Measurements from ENCODE around the gene SOX21.

The SOX21 gene

DNA sequence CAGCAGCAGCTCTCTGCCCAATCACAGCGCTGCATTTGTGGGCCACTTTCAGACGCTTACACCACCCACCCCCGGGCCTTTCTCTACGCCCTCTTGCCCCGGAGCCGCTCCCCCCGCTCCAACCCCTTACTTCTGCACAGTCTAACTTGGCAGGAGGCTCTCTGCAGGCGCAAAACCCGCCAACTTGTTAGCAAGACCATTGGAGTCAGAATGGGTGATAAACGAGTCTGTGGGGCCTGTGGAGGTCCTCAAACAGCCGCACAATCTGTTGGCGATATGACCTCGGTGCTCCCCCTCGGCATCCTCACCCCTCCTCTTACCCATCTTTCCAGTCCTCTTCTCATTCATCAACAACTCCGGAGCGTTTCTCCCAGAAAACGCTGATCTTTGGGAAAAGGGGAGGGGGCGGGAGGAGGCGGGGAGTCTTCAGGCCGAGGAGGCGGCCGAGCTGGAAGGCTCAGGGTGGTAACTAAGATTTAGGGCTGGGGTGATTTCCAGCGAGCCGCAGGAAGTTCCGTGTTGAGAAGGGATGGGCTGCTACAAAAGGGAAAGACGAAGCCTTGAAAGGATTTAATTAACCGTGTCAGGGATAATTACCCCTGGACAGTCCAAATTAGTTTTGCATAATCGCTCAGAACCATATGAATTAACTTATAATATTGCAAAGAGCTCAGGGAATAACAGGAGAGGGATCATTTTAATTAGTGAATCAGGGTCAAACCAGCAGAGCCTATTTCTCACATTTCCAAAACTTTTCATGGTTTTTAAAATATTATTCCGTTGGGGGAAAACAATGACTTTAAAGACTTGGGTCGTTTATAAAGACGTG lies 4.1 kb downstream of the SOX21 start:
- DNase-seq = no peak

DNA sequence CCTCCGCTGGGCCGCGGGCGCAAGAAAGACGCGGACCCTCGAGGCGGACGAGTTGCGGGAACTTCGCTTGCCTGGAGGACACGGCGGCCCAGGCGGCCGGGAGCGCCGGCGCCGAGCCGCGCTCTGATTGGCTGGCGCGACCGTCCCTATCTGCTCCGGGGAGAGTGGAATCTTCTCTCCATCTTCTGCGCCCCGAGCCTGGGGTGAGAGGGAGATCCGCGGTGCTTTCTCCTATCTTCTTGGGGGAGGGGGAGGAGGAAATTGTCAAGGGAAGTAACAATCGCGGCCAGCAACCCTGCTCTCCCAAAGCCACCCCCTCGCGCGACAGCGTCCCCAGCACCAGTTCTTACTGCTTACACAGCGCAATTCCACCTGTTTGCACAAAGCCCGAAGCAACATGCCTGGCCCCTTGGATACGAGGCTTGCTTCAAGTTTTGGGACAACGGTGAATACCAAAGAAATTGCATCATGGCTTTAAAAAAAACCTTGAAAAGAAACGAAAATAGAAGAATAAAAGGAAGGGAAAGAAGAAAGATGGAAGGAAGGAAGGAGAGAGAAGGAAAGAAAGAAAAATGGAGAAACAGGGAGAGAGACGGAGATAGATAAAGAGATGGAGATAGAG lies 4.8 kb downstream of the SOX21 start:
- no peak for DNase-seq

DNA sequence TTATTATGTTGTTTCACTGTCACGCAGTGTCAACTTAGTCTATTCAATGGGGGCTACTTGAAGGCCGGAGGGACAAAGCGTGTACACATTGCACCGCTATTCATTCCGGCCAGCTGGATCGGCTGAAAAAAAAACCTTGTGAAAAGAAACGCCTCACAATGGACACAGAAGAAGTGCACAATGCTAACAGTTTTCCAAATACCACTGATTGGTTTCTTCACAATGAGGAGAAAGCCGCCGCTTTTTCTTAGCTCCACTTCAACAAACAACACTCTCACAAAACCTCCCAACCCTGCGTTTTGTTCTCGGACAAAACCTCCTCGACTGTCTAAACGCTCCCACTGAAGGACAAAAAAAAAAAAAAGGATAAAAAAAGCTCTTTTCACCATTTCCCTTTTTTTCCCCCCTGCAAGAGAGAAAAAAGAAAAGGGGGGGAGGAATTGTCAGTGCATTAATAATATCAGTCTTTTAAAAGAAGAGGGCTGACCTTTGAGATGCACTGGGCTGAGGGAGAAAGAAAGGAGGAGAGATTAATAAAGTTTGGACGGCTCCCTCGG lies 5.4 kb downstream of the SOX21 start:
- no peak for DNase-seq

DNA sequence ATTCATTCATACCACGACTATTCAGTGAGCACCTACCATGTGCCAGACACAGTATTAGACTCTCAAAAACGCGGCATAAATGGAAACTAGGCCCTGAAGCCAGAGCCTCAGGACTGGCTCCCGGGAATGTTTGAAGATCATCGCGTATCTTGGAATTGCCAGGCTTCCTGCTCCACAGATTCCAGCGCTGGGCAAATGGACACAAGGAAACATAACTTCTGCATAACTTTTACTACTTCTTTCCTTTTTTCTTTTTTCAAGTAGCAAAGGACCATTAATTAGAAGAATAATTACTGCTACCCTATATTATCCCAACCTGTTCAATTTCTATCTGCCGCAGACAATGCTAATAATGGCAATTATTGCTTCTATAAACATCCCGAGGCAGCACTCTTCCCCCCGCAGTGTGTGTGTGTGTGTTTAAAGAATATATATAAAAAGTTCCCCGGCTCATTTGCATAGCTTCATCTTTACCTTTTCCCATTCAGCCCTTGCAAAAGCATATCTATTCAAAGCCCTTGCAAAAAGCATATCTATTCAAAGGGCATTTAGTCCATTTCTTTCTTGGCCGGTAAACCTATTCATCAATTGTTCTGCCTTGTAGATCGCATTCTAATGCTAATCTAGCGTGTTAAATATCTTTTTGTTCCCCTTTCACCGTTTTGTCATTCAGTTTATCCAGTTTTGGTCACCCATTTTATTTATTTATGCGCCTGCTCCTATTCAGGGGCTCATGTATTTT lies 6.1 kb downstream of the SOX21 start:
- DNase-seq = no peak

DNA sequence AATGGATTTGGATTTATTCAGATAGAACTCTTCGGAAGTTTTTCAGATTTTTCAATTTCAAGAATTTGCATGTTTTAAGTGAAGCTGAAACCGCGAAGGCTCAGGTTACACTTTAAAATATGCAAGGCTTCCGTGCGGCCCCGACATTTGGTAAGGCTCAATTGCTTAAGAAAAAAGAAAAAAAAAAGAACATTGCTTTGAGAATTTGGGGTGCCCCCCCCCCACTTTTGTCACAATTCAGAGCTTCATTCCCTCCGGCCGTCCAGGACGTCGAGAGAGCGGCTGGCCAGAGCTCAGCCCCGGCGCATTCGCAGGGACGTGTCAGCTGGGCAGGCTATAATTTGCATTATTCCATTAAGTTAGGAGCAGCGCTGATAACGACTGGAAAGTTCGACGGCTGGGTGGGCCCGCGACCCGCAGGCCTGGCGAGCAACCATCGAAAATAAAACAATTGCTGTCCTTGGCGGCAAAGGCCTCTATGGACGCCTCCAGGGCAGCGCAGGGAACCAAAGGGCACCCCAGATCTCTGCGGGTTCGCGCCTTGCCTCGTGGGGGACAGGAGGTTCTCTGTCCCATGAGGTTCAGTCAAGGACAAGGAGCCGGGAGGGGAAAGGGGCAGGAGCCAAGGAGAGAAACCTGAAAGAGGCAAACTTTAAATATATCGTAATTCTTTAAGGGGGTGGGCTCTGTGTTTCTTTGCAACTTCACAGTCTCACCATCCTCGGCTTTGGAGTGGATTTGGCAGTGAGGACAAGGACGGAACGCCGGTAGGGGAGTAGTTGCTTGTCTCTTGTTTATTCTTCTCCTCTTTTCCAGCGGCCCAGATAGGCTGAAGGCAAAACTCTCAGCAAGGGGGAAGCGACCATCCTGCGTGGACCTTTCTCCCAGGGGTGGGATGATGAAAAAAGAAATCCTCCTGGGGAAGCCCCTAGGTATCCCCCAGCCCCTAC lies 7.0 kb downstream of the SOX21 start:
- DNase-seq = no peak

DNA sequence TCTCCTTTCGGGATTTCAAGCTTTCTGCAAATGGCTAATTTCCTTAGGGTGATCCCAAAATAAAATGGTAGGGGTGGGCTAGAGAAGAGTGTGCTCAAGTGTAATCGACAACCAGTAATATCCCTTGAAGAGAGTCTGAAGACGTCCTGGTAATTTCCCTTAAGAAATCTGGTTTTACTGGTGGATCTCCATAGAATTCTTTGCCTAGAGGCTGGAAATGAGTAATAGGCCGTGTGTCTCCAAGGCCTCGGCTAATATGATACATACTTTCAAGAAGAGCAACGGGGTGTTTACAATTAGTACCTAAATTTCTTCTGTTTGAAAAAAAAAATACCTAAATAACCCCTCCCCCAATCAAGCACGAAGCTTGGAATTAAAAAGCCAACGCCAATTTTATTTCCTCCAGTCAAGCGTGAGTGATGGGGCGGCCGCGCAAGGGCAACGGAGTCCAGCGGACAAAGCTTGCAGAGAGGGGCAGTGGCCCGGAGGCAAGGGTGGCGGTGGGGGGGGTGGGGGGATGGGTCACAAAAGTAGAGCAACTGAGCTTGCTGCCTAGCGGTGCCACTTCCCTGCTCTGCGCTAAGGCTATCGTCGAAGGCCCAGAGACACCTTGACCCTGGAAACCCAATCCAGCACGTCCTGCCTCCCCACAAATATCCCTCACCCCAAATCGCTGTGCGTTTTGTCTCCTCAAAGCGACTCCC lies 7.8 kb downstream of the SOX21 start:
- no peak for DNase-seq

DNA sequence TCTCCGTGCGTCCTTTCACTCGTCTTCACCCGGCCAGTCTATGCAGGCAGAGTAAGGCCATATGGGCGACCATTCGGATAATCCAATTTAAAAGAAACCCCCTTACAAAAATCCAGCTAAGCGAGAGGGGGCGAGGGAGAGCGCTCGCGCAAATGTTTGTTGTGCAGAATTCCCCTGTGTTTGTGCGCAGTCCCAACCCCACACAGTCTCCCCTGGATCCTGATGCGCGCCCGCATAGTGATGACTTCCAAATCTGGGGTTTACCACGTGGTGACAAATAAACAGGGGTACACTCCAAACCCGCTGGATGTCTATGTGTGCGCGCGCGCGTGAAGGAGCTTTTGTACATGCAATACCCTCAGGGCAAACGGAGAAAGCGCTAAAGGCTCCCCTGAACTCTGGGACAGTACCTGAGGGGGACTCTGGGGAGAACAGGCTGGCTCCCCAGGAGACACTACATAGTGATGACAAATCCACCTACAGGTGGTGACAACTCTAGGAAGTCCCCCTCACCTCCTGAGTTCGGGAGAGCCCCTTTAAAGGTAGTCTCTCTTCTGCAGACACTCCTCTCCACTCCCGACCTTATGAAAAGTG lies 8.5 kb downstream of the SOX21 start:
- no peak for DNase-seq

DNA sequence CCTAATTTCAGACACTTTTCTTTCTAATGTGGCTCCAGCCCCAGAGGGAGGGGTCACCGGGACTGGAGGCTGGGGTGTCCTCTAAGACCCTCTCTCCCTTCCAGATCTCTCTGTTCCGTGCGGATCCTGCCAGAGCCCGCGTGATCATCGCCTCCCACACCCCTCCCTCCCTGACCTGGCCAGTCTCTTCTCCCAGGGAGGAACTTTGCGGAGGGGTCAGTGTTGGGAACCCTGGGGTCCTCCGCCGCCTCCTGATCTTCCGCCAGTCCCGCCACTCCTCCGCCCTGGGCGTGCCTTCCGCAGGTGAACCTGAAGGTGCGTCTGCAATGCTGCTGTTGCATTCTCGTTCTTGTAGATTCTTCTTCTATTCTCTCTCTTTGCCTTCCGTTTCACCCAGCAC lies 9.1 kb downstream of the SOX21 start:
- DNase-seq = no peak

DNA sequence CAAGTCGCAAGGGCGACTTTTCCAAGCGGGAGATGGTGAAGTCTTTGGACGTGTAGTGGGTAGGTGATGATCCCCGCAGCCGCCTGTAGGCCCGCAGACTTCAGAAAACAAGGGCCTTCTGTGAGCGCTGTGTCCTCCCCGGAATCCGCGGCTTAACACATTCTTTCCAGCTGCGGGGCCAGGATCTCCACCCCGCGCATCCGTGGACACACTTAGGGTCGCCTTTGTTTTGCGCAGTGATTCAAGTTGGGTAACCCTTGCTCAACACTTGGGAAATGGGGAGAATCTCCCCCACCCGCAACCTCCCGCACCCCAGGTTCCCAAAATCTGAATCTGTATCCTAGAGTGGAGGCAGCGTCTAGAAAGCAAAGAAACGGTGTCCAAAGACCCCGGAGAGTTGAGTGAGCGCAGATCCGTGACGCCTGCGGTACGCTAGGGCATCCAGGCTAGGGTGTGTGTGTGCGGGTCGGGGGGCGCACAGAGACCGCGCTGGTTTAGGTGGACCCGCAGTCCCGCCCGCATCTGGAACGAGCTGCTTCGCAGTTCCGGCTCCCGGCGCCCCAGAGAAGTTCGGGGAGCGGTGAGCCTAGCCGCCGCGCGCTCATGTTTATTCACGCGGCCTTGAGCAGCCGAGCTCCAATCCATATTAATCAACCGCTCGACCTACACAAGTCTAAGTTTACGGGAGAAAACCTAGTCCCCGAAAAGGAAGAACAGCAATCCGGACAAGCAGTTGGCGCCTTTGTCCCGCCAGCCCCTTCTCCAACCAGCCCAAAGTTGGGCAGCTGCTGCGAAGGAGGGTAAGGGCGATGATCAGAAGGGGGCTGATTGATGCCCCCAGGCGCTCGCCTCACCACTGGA lies 9.9 kb downstream of the SOX21 start:
- no peak for DNase-seq

DNA sequence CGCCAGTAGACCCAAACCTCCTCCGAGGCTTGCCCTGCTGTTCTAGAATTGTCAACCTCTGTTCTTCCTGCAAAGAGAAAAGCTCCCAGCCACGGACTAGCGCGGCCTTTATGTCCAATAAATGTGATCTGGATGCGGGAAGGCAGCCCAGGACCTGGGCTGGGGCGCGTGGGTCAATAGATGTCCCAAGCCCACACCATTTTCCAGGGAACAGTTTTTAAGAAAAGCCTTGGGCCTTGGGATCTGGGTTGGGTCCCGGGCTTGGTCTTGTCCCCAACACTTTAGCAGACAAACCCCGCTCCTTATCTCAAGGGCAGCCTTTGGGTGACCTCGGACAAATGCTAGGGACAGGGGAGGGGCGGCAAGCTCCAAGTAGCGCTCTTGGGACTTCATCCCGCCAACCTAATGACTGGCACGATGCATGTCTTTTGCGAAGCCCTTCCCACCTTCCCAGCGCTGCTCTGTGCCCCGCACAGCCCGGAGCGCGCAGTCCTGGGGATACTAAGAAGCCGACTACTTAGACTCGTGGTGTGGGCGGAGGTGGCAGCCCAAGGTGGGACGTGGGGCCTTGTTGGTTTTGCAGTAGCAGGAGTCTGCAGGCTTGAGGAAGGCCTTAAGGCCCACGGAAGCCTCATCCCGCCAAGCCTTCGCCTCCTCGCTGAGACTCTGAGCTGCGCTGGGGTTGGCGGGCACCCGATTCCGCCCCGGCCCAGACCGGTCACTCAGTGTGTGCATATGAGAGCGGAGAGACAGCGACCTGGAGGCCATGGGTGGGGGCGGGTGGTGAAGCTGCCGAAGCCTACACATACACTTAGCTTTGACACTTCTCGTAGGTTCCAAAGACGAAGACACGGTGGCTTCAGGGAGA lies 10.8 kb downstream of the SOX21 start:
- no peak for DNase-seq

DNA sequence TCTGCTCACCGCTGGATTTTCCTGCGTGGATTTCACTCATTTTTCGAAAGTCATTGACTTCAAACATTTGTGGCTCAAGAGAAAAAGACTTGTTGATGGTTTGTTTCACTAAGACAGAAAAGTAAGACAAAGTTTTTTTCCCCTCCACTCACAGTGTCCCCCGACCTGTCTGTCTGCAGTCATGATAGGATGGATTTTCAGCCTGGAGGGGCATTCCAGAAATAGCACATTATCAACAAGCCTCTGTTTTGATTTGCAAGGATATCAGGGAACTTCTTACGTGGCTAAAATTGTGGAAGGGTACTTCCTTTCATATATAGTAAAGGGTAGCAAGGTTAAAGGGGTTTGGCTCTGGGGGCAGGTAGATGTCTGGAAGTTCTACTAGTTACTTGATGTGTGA lies 11.8 kb downstream of the SOX21 start:
- DNase-seq = no peak

DNA sequence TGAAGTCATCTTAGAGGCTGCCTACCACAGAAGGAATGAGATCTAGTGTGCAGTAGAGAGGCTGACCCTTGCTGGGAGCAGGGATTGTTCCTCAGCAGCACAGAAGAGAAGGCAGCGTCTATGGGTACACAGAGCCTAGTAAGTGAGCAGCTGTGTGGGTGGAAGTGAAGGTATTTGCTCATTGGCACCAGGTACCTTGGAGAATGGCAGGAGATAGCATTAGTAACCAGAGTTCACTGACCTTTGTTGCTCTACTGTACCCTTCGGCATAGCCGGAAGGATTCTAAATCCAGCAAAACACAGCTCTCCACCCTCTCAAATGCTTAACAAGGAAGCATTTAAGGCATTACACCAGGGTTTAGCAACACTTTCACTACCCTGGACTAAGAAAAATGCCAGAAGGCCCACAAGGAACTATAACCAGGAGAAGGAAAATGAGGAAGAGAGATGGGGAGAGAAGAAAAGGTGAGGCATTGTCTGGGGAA lies 12.3 kb downstream of the SOX21 start:
- no peak for DNase-seq

DNA sequence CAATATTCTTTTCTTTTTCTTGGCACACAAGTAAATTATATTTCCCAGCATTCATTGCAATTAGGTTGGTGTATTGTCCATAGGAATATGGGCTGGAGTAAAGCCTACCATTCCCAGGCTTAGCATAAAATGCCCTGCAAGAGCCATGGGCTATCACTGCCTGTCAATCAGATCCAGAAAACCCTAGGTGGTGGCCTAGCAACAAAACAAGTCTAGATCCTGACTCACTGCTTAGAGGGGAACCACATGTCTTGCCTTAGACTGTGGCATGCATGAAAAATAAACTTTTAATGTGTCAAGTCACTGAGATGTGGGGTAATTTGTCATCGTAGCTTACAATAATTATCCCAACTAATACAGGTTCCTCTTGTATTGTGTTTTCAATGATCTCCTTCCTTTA lies 16.2 kb downstream of the SOX21 start:
- DNase-seq = no peak

DNA sequence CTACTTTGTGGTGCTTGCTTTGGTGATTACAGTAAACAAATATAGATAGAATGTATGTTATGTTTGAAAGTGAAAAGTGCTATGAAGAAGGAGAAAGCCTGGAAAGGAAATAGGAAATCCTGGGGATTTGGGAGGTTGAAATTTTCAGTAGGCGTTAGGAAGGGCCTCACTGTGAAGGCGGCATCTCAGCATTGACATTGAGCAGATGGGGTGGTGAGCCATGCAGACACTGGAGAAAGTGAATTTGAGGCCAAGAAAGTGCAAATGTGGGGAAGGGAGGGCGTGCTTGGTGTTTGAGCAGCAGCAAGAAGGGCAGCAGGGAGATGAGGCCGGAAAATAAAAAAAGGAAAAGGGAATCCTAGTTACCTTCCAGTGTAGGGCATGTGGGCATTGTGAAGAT lies 20.3 kb downstream of the SOX21 start:
- no peak for DNase-seq

DNA sequence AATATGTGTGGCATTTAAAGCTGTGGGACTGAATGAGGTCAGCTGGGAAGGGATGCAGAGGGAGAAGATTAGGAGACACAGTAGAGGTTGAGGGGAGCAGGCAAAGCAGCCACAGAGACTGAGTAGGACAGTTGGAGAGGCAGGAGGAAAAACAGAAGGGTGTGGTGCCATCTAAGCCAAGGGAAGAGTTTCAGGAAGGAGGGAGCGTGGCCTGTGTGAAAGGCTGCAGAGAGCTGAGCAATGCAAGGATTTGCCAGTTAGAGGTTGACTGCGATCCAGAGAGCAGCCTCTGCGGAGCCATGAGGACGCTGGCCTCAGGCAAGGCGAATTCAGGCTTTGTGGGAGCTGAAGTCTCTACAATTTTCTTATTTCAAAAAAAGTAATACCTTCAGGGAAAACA lies 28.9 kb downstream of the SOX21 start:
- DNase-seq = no peak

DNA sequence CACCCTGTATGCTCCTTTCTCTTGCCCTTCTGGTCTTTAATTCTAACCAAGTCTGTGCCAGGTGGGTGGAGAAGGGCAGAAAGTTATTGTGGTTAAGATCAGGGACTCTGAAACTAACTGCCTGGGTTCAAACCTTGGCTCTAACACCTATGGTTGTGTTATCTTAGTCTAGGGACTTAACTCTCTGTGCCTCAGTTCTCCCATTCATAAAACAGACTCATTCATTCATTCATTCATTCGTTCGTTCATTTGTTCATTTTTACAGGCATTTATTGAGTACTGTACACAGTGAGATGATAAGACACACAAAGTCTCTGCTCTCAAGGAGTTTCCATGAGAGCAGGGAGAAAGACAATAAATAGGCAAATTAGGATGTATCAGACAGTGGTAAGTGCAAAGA lies 30.1 kb downstream of the SOX21 start:
- no peak for DNase-seq

DNA sequence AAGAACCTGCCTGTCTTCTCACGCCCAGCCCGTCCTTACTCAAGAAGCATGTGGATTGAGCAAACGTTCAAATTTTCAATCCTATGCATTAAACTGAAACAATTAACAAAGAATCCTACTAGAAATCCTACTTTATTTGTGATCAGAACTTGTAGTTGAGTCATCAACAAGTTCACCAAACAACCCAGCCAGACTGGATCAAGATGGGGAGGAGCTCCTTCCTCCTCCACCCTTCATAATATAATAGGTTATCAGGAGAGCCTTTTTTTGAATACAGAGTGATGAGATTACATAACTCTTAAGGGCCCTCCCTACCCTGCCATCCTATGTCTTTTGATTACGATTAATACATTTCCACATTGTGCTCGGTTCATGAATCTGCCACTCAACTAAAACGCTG lies 32.7 kb downstream of the SOX21 start:
- no peak for DNase-seq

DNA sequence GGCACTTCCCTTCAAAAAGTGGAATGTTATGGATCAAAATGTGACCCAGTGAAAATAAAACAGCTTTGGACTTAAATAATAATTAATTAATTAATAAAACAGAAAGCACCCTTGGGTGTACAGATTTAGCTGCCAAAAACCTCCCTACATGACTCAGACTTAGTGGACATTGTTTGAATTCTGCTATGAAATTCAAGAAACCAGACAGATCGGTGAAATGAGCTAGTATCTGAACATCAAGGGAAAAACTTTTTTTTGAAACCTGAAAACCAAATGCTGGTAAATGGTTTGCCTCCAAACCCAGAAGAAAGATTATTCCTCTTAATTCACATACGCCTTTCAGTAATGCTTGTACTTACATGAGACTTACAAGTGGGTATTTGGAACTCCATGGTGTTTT lies 33.5 kb downstream of the SOX21 start:
- DNase-seq = no peak

DNA sequence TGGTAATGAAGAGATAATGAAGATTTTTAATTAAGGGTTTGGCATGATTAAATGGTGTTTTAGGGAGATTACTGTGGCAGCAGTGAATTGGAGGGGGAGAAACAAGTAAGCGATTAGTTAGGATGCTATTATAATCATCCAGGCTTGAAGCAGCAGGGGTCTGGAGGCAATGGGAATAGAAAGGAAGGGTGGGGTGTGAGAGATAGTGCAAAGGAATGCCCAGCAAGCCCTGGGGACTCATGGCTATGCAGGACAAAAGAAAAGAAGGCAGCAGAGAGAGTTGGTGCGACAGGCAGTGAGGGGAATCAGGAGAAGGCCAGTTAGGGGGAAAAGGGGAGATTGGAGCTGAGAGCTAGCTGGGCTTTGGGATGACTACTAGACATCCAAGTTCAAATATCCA lies 34.5 kb downstream of the SOX21 start:
- DNase-seq = no peak

Measured in stimulated activated CD4-positive, alpha-beta T cell treated with anti-CD3 and anti-CD28 coated beads, Interleukin-4, amount 100 ng/mL, for 4 hours (primary cell).